ENCODE results near the gene CDC23. TPM values are rescaled to one million over a fixed set of nuclear protein-coding genes. Genes with fewer than 3 reads are reported as not detected.
A peak's percentile ranks its signal among the peaks of the same experiment; 100 is the strongest.

CDC23 gene
- total RNA-seq, 6 experiments from 2014 or later, result 21.6 to 29.3 (median 28.6) TPM

GRCh38 chr5:138240650-138241385 lies 27.7 kb upstream of the CDC23 start:
- no peak for TF ChIP-seq CTCF (IDR thresholded peaks at IDR 0.05)
- H3K27me3 Mint-ChIP-seq (ENCODE audit: insufficient read depth), result peaks cover 53% of the 10 kb centered on the region
- H3K4me3 Mint-ChIP-seq, result no peak overlapping the region

GRCh38 chr5:138238034-138238433 lies 24.9 kb upstream of the CDC23 start:
- no peak overlapping the region for H3K4me3 Mint-ChIP-seq
- no peak for TF ChIP-seq CTCF (IDR thresholded peaks at IDR 0.05)
- H3K27me3 Mint-ChIP-seq (ENCODE audit: insufficient read depth), result peaks cover 35% of the 10 kb centered on the region
- H3K9me3 Mint-ChIP-seq, result no peaks in the 10 kb centered on the region
- no peak for DNase-seq
- no peaks in the 10 kb centered on the region for H3K36me3 Mint-ChIP-seq (ENCODE audit: low read depth)
- H3K27ac Mint-ChIP-seq, result no peak overlapping the region
- H3K4me1 Mint-ChIP-seq (ENCODE audit: low read depth), result no peaks in the 10 kb centered on the region

More at GRCh38 chr5:138240650-138241385, 27.7 kb upstream of the CDC23 start:
- H3K27ac Mint-ChIP-seq, result no peak overlapping the region
- no peak for DNase-seq
- H3K9me3 Mint-ChIP-seq, result no peaks in the 10 kb centered on the region
- H3K36me3 Mint-ChIP-seq (ENCODE audit: low read depth), result no peaks in the 10 kb centered on the region
- H3K4me1 Mint-ChIP-seq (ENCODE audit: low read depth), result no peaks in the 10 kb centered on the region

DNA sequence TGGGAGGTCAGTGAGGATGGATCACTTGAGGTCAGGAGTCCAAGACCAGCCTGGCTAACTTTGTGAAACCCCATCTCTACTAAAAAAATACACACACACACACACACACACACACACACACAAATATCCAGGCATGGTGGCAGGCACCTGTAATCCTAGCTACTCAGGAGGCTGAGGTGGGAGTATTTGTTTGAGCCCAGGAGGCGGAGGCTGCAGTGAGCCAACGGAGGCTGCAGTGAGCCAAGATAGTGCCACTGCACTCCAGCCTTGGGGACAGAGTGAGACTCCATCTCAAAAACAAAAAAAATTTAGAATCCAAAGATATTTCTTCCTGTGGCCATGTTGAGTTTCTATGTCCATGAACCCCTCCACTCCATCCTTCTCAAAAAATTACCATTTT lies 21.5 kb upstream of the CDC23 start:
- peaks cover 16% of the 10 kb centered on the region for H3K4me1 Mint-ChIP-seq (ENCODE audit: low read depth)
- H3K4me3 Mint-ChIP-seq, result no peak overlapping the region
- no peaks in the 10 kb centered on the region for H3K36me3 Mint-ChIP-seq (ENCODE audit: low read depth)
- no peak overlapping the region for H3K27ac Mint-ChIP-seq
- H3K9me3 Mint-ChIP-seq, result no peaks in the 10 kb centered on the region
- H3K27me3 Mint-ChIP-seq (ENCODE audit: insufficient read depth), result peaks cover 13% of the 10 kb centered on the region
- TF ChIP-seq CTCF (IDR thresholded peaks at IDR 0.05), result no peak
- no peak for DNase-seq

GRCh38 chr5:138233280-138233679 lies 20.2 kb upstream of the CDC23 start:
- H3K27ac Mint-ChIP-seq, result no peak overlapping the region
- peaks cover 3% of the 10 kb centered on the region for H3K27me3 Mint-ChIP-seq (ENCODE audit: insufficient read depth)
- no peak for TF ChIP-seq CTCF (IDR thresholded peaks at IDR 0.05)
- H3K4me3 Mint-ChIP-seq, result no peak overlapping the region
- DNase-seq, result no peak
- H3K4me1 Mint-ChIP-seq (ENCODE audit: low read depth), result peaks cover 16% of the 10 kb centered on the region
- no peaks in the 10 kb centered on the region for H3K36me3 Mint-ChIP-seq (ENCODE audit: low read depth)
- no peaks in the 10 kb centered on the region for H3K9me3 Mint-ChIP-seq

- H3K9me3 Mint-ChIP-seq, result peaks cover 9% of the 10 kb centered on the region
- no peak overlapping the region for H3K4me3 Mint-ChIP-seq
- H3K4me1 Mint-ChIP-seq (ENCODE audit: low read depth), result peaks cover 16% of the 10 kb centered on the region
- no peak overlapping the region for H3K27ac Mint-ChIP-seq
- peak; percentile 12 for DNase-seq
- peaks cover 2% of the 10 kb centered on the region for H3K36me3 Mint-ChIP-seq (ENCODE audit: low read depth)
- peaks cover 3% of the 10 kb centered on the region for H3K27me3 Mint-ChIP-seq (ENCODE audit: insufficient read depth)
- TF ChIP-seq CTCF (IDR thresholded peaks at IDR 0.05), result no peak
Measured at GRCh38 chr5:138230981-138231589, 18.0 kb upstream of the CDC23 start.

All from HFFc6 (cell line).